GM13977 (cell line): ENCODE results near the gene TMEM238.

Source experiments
- DNase-seq: peaks from one replicate; pipeline ENCODE4 v3.0.0; 2012; ENCODE audit warnings: low spot score
- CTCF ChIP-seq: IDR thresholded peaks from 2 replicates; pipeline ENCODE4 v1.5.1; 2012; ENCODE audit warnings: mild to moderate bottlenecking, control low read depth; ENCODE audit not compliant: insufficient read depth; ENCODE audit errors: extremely low read depth, missing control alignments
- in situ Hi-C: fragments of 300-500 bp; cut with MboI; formaldehyde crosslinking; loops from one replicate; pipeline ENCODE4 v1.12.0; 2022; ENCODE audit warnings: low sequenced_read_pairs, low pct_unique_long_range_greater_than_20kb, mixed read lengths, inconsistent platforms; ENCODE audit not compliant: unreplicated experiment

The TMEM238 gene

GRCh38 chr19:55400281-55401087, 16.4 kb upstream of the TMEM238 start:
- DNase-seq, result peak; percentile 22
- in situ Hi-C loops, result no loop called here
- TF ChIP-seq CTCF, result no peak

GRCh38 chr19:55398200-55398925, 14.3 kb upstream of the TMEM238 start:
- in situ Hi-C loops, result no loop called here
- DNase-seq, result peak; percentile 68
- no peak for TF ChIP-seq CTCF

GRCh38 chr19:55392820-55393761, 9.0 kb upstream of the TMEM238 start:
- TF ChIP-seq CTCF, result no peak
- in situ Hi-C loops, result no loop called here
- no peak for DNase-seq

GRCh38 chr19:55391702-55392615, 7.9 kb upstream of the TMEM238 start:
- TF ChIP-seq CTCF, result no peak
- in situ Hi-C loops, result no loop called here

GRCh38 chr19:55391191-55391670, 7.1 kb upstream of the TMEM238 start:
- no peak for TF ChIP-seq CTCF
- DNase-seq, result no peak

More at GRCh38 chr19:55391702-55392615, 7.9 kb upstream of the TMEM238 start:
- DNase-seq, result no peak

More at GRCh38 chr19:55391191-55391670, 7.1 kb upstream of the TMEM238 start:
- in situ Hi-C loops, result no loop called here
